NCI-H128 (cell line): ENCODE results near the gene CACNA1C.

Source experiments
- DNase-seq: peaks from one replicate; lab custom pipeline; 2025; ENCODE audit not compliant: unreplicated experiment; lab: John Stamatoyannopoulos, UW

CACNA1C gene

DNA sequence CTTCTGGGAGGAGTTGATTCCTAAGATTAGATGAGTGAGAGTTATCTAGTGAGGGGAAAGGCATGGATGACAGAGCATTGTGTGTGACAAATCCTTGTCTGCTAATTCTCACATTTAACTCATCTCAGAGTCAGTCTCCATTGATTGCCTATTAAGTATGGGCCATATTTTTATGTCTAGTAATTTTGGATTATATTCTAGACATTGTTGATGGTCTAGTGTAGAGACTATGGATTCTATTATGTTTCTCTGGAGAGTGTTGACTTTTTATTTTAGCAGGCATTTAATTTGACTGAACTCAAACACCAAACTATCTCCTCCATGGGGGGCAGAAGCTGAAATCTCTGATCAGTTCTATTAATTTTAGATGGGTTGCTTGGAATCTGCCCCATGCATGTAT lies 114.4 kb downstream of the CACNA1C start:
- no peak for DNase-seq

DNA sequence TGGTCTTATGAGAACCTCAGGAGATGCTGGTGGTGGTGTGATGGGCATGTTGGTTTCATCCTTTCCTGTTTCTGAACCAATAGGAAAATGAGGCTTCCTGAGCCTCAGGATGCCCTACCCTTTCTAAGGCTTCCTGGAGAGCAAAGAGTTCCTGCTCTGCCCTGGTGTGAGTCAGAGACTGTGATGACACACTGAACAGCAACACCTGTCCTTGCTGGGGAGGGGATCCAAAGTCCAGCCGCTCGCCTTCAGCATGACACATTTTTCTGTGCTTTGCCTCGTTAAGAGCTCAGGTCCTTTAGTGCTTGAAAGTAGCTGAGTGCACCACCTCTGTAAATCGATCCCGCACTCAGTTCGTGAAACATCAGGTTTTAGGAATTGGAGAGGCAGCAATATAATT lies 116.0 kb downstream of the CACNA1C start:
- DNase-seq, result no peak

DNA sequence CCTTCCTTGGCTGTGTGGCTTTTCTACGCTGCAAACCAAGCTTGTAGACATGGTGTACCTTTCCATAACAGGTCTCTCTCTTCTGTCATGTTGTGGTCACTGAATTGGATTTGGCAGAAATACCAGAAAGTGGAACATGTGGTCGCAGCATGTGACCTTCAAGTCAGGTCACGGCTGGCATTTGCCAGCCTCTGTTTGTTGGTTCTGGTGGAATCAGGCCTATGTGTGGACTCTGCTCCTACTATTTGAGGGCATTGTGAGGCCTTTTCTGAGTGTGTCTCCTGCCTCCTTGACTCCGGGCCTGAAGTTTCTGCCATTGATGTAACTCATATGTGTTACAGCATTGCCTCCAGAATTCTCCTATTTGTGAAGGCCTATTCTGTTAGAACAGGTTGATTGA lies 116.7 kb downstream of the CACNA1C start:
- no peak for DNase-seq

DNA sequence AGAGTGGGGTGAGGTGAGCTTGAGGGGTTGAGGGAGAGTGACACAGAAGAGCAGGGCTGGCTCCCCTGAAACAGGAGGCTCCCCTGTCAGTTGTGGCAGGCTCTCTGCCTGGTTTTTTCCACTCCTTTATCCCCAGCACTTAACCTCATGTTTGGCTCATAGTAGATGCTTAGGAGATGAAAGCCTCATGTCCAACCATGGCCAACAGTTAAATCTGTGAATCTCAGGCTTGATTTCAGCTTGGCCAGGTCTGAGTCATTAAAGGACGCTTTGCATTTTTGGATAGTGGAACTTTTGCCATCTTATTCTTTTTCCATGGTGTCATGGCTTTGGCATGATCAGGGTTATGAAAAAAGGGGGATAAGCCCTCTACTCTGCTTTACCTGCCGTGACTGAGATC lies 117.2 kb downstream of the CACNA1C start:
- no peak for DNase-seq

DNA sequence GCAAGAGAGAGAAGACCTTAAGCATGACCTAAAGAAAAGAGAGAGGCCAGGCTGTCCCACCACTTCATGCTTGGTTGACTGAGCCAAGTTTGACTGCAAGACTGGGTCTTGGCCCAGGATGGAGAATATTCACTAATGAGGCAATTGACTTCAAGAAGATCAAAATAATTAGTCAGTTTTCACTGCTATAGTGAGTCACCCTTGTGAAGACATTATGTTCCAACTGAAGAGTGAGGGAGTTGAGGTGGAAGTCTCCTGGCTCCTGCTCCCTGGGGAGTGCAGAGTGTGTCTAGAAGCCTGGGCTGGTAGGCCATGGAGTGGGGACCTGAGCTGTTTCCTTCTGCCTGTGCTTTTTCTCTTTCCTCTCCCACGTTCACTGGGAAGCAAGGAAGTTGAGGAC lies 117.6 kb downstream of the CACNA1C start:
- no peak for DNase-seq

DNA sequence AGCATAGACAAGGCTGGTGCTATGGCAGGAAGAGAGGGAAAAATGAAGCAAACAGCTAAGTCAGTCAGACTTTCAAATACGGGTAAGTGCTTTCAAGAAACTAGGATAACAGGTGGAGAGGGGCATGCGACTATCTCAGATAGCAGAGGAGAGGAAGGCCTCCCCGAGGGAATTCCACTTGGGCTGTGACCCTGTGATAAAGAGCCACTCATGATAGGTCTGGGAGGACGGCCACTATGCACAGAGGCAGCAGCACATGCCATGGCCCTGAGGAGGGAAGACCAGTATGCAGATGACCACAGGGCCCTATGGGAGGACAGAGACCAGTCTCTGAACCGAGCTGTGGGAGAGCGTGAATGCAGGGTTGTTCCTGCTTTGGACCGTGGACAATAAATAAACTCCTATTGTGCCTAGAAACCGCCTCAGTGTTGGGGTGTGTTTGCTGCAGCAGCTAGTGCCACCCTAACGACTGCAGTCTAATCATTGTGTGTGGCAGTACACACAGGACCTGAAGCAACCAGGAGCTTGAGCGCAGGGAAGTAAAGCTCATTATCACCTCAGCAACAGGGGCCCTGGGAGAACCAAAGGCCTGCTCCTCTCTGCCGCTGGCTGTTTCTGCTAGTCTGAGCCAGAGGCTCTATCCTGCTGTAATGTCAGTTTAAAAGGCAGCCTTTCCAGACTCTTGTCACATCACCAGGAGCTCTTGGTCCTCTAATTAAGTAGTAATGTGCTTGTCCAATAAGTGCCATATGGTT lies 119.1 kb downstream of the CACNA1C start:
- DNase-seq, result no peak

DNA sequence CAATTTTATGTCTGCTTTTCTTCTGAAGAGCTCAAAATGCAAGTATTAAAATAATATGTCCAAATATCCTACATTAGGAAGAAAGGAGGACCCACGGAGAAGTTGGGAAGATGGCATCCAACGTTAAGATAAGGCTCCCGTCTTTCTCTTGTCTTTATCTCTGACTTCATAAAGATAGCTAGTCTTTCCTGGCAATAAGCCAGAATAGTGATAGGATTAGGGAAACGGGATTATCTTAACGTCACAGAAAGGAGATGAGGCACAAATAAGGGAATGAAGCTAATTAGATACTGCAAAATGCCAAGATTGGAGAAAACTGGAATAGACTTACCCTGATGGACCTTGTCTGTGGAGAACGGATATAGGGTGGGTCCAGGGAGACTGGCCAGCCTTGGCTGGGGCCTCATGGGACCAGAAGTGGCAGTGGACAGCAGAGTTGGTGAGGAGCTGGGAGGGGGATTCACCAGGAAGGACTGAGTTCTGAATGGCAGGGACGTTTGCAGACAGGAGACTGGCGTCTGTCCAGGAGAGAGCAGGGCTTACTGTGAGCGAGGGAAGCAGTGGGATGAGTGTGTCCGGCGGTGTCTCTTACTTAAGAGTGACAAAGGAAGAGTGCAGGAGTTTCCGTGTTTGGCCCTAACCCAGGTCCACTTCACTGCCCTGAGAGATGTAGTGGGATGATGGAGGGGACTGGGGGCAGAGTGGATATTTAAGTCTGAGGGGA lies 119.9 kb downstream of the CACNA1C start:
- no peak for DNase-seq

DNA sequence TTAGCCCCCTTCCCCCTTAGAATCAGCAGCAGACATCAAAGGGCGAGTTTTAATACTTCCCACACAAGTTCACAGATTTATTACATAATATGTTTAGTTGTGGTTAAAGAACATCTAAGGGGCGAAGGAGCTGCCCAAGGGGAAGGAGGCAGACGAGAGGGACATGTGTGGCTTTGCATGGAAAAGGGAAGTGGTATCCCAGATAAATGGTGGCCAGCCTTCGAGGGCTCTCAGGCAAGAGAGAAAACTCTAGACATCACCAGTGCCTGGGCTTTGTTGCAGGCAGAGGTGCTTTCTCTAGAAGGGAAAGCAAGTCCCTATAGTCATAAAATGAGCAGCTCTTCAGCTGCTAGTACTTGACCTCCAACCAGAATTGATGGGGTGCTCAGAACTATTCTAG lies 121.2 kb downstream of the CACNA1C start:
- DNase-seq, result no peak

DNA sequence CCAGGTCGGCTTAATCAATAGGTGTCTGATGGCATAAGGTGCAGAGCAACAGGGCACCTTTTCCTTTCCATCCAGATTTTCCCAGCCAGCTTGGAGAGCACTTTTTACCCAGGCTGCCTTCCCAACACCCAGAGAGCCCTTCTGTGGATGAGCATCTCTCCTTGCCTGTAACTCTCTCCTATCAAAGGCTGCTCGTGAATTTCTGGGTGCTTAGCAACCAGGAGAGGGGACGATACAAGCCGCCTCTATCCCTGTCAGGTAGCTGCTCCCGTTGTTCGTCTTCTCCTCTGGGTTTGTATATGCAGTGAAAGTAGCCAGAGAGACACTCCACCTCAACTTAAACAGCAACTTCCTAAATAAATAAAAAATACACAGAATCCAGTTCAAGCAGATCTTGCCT lies 124.2 kb downstream of the CACNA1C start:
- no peak for DNase-seq

DNA sequence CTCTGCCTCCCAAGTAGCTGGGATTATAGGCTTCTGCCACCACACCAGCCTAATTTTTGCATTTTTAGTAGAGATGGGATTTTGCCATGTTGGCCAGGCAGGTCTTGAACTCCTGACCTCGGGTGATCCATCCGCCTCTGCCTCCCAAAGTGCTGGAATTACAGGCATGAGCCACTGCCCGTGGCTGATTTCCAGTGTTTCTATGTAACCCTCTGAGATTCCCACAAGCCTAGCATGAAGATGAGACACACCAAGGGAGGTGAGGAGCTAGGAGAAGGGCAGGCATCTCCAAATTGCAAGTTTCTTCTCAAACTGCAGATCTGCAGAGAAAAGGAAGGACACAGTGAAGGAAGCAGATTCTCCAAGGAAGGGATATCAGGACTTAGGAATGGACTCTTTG lies 125.0 kb downstream of the CACNA1C start:
- DNase-seq, result no peak

DNA sequence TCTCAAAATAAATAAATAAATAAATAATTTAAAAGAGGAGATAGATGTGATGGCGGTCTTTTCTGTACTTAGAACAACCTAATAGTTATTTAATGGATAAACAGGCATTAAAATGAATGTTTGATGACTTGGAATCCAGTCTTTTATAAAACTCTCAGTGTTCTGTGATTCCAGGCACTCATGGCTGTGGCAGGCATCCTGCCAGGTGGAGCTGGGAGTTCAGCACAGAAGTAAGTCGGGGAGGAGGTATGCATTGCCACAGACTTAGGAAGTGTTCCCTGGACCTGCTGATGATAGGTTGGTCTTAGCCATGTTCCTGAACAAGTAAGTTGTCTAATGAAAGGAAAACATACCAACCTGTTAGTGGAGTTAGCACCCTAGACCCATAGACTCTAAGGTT lies 126.3 kb downstream of the CACNA1C start:
- DNase-seq, result no peak

DNA sequence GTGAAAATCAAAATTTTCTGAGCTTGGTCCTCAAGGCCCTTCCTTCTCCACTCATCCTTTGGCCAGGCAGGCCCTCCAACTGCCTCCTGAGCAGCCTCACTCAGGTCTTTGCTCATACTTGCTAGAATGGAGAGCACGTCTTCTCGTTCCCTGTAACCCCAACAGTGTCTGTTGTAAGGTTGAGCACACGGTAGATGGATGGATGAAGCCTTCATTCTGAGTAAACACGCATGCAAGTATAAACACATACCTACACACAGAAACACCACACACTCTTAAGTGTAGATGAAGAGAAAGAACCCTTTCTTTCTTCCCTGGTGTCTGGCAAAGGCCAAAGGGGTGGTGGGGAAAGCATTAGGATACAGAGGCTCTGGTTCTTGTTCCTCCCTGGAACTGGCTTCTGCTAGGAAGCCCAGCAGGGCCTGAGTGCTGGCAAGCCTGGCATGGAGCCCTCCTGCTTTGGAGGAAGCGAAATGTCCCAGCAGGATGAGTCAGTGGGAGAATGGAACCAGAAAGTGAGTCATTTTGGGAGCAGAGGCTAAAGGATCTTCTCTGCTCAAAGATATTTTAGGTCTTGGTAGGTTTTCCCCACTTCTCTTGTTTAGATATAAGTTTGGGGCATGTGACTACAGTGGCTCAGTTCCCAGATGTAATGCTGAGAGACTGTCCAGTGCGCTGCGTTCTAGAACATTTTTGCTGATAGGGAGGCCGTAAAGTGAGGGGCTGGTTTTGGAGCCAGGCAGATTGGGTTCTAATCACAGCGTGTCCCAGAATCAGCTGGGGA lies 127.4 kb downstream of the CACNA1C start:
- no peak for DNase-seq

DNA sequence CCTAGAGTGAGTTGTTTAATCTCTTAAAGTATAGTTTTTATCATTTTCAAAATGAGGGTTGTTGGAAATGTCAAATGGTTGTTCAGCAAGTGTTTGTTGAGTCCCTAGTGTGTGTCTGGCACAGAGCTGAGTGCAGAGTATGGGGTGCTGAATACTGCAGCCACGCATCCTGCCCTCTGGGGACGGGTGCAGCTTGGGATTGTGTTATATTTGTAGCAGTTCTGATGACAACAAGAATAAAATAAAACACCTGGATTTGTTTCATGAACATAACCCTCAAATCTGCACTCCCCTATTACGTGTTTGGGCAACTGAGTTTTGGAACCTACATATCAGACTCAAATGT lies 127.9 kb downstream of the CACNA1C start:
- DNase-seq, result no peak

DNA sequence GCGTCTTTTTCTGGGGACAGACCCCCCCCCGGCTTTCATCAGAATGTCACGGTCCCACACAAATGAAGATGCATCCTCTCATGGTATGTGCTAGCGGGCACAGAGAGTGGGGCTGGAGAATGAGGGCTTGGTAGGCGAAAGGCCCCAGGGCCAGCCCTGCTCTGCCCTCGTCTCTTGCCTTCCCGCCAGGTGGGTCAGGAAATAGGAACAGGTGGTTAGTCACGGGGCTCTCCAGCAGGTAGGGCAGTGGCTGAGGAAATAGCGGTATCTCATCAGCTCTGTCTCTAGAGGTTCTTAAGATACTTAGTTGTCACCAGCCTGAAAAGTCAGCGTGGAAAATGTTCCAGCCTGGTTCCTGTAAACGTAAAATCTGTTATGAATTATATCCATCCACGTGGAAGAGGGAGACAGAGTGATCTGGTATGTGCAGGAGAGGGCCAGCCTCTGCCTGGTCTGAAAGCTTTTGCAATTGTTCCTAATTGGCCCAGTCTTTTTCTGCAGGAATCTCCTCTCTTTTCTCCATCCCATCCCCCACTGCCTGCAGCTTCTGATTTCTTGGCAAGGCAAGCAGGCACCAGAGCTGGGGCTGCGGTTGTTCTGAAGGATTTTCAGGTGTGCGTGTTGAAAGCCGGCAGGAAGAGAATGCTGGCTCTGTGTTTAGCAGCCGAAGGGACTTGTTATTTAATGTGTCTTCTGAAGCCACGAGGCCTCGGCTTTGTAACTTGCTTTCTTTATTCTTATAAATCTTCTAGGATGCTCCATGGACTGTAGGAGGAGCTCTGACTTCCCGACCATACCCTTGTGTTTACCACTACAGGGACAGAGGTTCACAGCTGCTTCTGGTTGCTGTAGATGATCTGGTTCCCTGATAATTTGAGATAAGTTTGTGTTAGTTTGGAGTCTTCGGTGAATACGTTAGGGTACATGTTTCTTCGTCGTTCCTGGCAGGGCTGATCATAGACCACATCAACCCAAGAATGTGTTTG lies 131.1 kb downstream of the CACNA1C start:
- no peak for DNase-seq

DNA sequence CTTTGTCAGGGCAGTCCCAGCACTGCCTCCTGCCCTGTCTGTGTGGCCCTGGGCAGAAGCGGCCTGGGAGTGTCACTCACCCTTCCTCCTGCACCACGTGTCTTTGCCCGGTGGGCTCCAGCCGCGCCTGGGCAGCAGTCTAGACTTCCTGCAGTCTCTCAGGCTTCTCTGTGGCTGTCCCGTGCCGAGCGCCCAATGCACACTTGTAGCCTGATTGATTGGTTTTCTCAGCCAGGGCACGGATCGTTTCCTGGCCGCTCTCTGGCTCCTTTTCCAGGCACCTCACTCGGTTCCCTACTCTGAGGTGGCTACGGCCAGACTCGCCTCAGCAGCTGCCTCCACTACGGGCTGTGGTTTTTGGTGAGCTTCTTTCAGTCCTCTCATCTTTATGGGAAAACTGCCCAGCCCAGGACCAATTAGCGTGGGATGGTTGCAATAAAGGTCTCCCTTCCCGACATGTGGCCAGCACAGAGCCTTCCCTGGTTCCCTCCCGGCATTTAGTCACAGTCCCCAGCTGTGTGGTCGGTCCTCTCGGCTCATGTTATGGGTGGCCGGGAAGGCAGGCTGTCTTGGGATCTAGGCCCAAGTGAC lies 133.1 kb downstream of the CACNA1C start:
- no peak for DNase-seq

DNA sequence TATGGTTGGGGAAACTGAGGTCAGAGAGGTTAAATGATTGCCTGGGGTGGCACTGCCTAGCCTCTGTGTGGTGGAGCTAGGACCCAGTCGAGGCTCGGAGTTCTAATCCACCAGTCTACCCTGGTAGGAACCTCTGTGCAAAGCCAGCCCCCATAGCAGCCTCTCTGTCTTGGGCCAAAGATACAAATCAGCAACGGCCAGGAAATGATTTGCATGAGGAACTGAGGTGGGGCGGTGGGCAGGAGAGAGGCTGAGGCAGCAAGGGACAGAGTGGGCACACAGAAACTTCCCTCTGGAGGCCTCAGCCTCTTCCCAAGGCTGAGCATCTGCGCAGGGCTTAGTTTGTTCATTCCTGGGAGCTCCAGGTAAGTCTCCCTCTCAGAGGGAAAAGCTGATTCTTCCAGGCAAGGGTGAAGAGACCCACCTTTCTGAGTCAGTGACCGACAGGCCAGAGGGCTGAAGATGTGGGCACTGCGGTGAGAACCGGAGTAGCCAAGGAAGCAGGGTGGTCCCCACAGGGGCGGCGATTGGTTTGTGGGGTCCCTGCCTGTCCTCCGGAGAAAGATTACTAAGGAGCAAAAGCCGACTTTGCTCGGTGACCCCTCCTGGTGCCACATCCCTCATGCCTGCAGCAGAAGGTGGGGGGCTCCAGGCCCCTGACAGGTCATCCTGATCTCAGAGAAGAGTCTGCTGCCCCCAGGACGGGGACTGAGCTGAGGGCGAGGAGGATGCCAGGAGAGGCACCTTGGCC lies 134.6 kb downstream of the CACNA1C start:
- DNase-seq, result no peak

DNA sequence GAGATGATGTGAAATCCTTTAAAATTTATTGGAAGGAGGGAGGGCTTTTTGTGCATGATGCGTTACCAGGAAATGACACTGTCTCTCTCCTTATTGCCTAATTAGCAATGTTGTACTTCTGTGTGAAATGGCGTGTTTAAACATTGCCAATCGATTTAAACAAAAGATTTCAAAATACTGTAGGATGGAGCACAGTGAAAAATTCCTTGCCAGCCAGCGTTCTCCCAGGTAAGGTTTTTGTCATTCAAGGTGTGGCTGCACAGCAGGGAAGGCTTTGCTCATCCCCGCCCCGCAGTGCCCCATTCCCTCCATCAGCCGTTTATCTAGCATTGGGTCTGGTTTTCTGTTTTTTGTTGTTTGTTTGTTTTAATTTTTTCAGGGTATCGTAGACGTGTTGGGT lies 137.3 kb downstream of the CACNA1C start:
- no peak for DNase-seq

DNA sequence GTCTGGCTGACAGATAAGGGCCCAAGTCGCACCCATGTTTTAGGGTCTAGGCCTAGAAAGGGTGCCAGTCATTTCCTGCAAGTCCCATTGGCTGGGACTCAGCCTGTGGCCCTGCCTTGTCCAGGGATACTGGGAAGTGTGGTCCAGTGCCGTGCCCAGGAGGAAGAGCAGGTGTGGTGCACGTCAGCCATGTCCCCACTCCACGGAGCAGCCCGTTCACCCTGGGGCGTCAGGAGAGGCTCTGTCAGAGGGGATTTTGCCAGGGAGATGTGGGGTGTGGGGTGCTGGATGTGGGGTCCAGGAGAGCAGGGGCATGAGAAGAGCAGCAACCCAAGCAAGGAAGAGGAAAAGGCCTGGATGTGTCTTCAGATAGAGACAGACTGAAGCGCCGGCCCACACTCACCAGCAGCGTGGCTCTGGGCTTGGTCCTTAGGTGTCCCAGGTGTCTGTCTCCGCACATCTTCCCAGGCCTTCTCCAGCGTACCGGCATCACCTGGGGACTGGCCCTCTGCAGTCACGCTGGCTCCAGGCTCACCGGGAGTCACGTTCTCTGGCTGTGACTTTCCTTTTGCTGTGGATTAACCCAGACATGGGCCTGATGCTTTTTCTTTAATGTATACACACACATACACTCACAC lies 138.2 kb downstream of the CACNA1C start:
- no peak for DNase-seq

DNA sequence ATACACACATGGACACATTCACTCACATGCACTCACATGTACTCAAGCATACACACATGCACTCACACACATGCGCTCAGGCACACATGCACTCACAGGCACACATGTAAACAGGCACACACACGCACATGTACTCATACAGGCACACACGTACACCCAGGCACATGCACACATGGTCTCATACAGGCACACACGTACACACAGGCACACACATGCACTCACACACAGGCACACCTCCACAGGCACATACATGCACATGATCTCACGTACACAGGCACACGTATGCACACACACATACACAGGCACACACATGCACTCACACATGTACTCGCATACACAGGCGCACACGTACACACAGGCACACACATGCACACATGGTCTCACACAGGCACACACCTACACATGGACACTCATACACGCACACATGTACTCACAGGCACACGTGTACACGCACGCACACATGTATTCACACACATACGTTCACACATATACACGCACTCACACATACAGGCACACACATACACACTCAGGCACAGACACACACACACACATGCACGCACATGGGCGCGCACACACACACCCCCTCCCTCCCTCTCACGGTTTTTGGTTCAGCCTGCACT lies 138.9 kb downstream of the CACNA1C start:
- DNase-seq, result no peak
